IMR-90 (cell line): ENCODE measurements around the gene TBCA. TPM values are rescaled to one million over a fixed set of nuclear protein-coding genes. Genes with fewer than 3 reads are reported as not detected.

Experiments used
- ATAC-seq: fragments of 200-7000 bp; cut with Tn5 transposase; 2 replicates; pipeline ENCODE4 v1.9.1; 2020; ENCODE audit warnings: low read depth, mild to moderate bottlenecking, moderate library complexity
- BruUV-seq: library from RNA; stranded (reverse); fragments of 400-500 nt; replicated peaks from 2 replicates; lab custom pipeline; 2021; lab: Mats Ljungman, UMichigan
- CTCF ChIA-PET: fragments of 300-600 bp; formaldehyde crosslinking; extraction: SDS; loops from one replicate; lab custom pipeline; 2021; ENCODE audit warnings: antibody characterized with exemption; lab: Yijun Ruan, JAX
- POLR2A ChIA-PET: fragments of 300-600 bp; sonication (Branson Sonifier 250); formaldehyde crosslinking; loops from one replicate; lab custom pipeline; 2022; ENCODE audit warnings: antibody characterized with exemption; ENCODE audit not compliant: unreplicated experiment; lab: Charles Lee
- DNase-seq: peaks from one replicate; pipeline ENCODE4 v3.0.0; 2013
- H2AFZ ChIP-seq: replicated peaks from 2 replicates; pipeline ENCODE3; 2013; ENCODE audit warnings: low read length, mild to moderate bottlenecking; ENCODE audit not compliant: poor library complexity
- H2AK5ac ChIP-seq: 2 replicates; pipeline ENCODE4 v1.6.1; 2013; ENCODE audit warnings: low read depth, low read length, inconsistent platforms
- H2AK9ac ChIP-seq: replicated peaks from 2 replicates; pipeline ENCODE3; 2013; ENCODE audit warnings: mild to moderate bottlenecking, low read depth, low read length, moderate library complexity; ENCODE audit not compliant: poor library complexity
- H2BK120ac ChIP-seq: 2 replicates; pipeline ENCODE4 v1.6.1; 2013; ENCODE audit warnings: low read depth, low read length, inconsistent platforms
- H2BK15ac ChIP-seq: 3 replicates; pipeline ENCODE4 v1.6.1; 2013; ENCODE audit warnings: low read depth, low read length, inconsistent platforms
- H2BK20ac ChIP-seq: 2 replicates; pipeline ENCODE4 v1.6.1; 2013; ENCODE audit warnings: low read depth, mild to moderate bottlenecking, inconsistent platforms, low read length, moderate library complexity
- H2BK5ac ChIP-seq: 2 replicates; pipeline ENCODE4 v1.6.1; 2013; ENCODE audit warnings: mild to moderate bottlenecking, low read depth, low read length, inconsistent platforms; ENCODE audit not compliant: poor library complexity, severe bottlenecking
- H3K14ac ChIP-seq: replicated peaks from 2 replicates; pipeline ENCODE4 v1.6.1; 2013; ENCODE audit warnings: low read depth, low read length, inconsistent platforms
- H3K18ac ChIP-seq: 2 replicates; pipeline ENCODE4 v1.6.1; 2013; ENCODE audit warnings: low read depth, low read length, control low read depth
- H3K23ac ChIP-seq: 2 replicates; pipeline ENCODE4 v1.6.1; 2013; ENCODE audit warnings: low read depth, low read length, inconsistent platforms
- H3K27ac ChIP-seq: 2 replicates; pipeline ENCODE4 v1.5.1; 2013; ENCODE audit warnings: mild to moderate bottlenecking, control low read depth, low read length; ENCODE audit not compliant: insufficient read depth
- H3K27me3 ChIP-seq: 2 replicates; pipeline ENCODE4 v1.6.1; 2013; ENCODE audit warnings: low read length; ENCODE audit not compliant: control insufficient read depth, insufficient read depth
- H3K36me3 ChIP-seq: 2 replicates; pipeline ENCODE4 v1.6.1; 2013; ENCODE audit warnings: low read length, mixed read lengths; ENCODE audit not compliant: control insufficient read depth, insufficient read depth
- H3K4ac ChIP-seq: 2 replicates; pipeline ENCODE4 v1.6.1; 2013; ENCODE audit warnings: low read depth, low read length, inconsistent platforms
- H3K4me1 ChIP-seq: 2 replicates; pipeline ENCODE4 v1.6.1; 2013; ENCODE audit warnings: low read length, mixed read lengths; ENCODE audit not compliant: control insufficient read depth, insufficient read depth
- H3K4me2 ChIP-seq: 2 replicates; pipeline ENCODE4 v1.6.1; 2013; ENCODE audit warnings: low read depth, mild to moderate bottlenecking, control low read depth, low read length, moderate library complexity
- H3K4me3 ChIP-seq: 2 replicates; pipeline ENCODE4 v1.5.1; 2013; ENCODE audit warnings: low read depth, mild to moderate bottlenecking, control low read depth, low read length, moderate library complexity; ENCODE audit not compliant: insufficient read depth
- H3K56ac ChIP-seq: 2 replicates; pipeline ENCODE4 v1.6.1; 2013; ENCODE audit warnings: low read length, inconsistent platforms; ENCODE audit not compliant: insufficient read depth; ENCODE audit errors: extremely low read depth
- H3K79me1 ChIP-seq, 2 experiments: 2 replicates each; pipeline ENCODE4 v1.6.1; 2013; ENCODE audit warnings: low read length in 2 of 2, inconsistent platforms in 1 of 2, low read depth in 1 of 2
- H3K9ac ChIP-seq: 2 replicates; pipeline ENCODE4 v1.6.1; 2013; ENCODE audit warnings: low read depth, low read length, control low read depth
- H3K9me1 ChIP-seq: 2 replicates; pipeline ENCODE4 v1.6.1; 2013; ENCODE audit warnings: low read length, inconsistent platforms; ENCODE audit not compliant: insufficient read depth
- H3K9me3 ChIP-seq: 2 replicates; pipeline ENCODE4 v1.6.1; 2013; ENCODE audit warnings: low read length; ENCODE audit not compliant: control insufficient read depth, insufficient read depth
- H4K20me1 ChIP-seq: 2 replicates; pipeline ENCODE4 v1.6.1; 2013; ENCODE audit warnings: low read length, inconsistent platforms; ENCODE audit not compliant: insufficient read depth
- H4K5ac ChIP-seq: 2 replicates; pipeline ENCODE4 v1.6.1; 2013; ENCODE audit warnings: mild to moderate bottlenecking, low read depth, low read length, control low read depth
- H4K8ac ChIP-seq, 2 experiments: 2 replicates each; pipeline ENCODE4 v1.6.1; 2013; ENCODE audit warnings: low read depth in 2 of 2, low read length in 2 of 2, control low read depth in 1 of 2, inconsistent platforms in 1 of 2
- H4K91ac ChIP-seq: 2 replicates; pipeline ENCODE4 v1.6.1; 2013; ENCODE audit warnings: low read depth, low read length, inconsistent platforms; ENCODE audit not compliant: insufficient read depth
- BHLHE40 ChIP-seq: fragments of 150-350 bp; IDR thresholded peaks from 2 replicates; pipeline ENCODE4 v1.6.1; 2016; ENCODE audit warnings: mild to moderate bottlenecking, low read depth, low read length
- CHD1 ChIP-seq: IDR thresholded peaks from 2 replicates; pipeline ENCODE4 v1.6.1; 2012; ENCODE audit warnings: low read depth, low read length, improper control_type of control experiment
- ELK1 ChIP-seq: fragments of 150-350 bp; IDR thresholded peaks from 2 replicates; pipeline ENCODE4 v1.6.1; 2016; ENCODE audit warnings: low read depth, mild to moderate bottlenecking, low read length, moderate library complexity, borderline replicate concordance
- MXI1 ChIP-seq: IDR thresholded peaks from 2 replicates; pipeline ENCODE4 v1.6.1; 2012; ENCODE audit warnings: low read depth, mild to moderate bottlenecking, low read length, moderate library complexity, borderline replicate concordance
- NFE2L2 ChIP-seq: fragments of 150-350 bp; IDR thresholded peaks from 2 replicates; pipeline ENCODE4 v1.6.1; 2016; ENCODE audit warnings: low read depth, mild to moderate bottlenecking, low read length
- RFX5 ChIP-seq: IDR thresholded peaks from 2 replicates; pipeline ENCODE4 v1.8.0; 2012; ENCODE audit warnings: low read depth, mild to moderate bottlenecking, low read length, moderate library complexity
- WGBS, 2 experiments: methylation state at CpG; one replicate each; pipeline versions ENCODE4 v1.1.5 to v1.1.7; 2013; ENCODE audit warnings: missing lambda C conversion rate in 2 of 2; ENCODE audit not compliant: insufficient read length in 1 of 2; ENCODE audit errors: extremely low coverage in 2 of 2; 5-methylcytosine and 5-hydroxymethylcytosine counted together
- dilution Hi-C: fragments of 300-500 bp; cut with HindIII; formaldehyde crosslinking; loops from one replicate; pipeline ENCODE4 v1.14.3; 2018; ENCODE audit warnings: low sequenced_read_pairs; ENCODE audit not compliant: unreplicated experiment
- in situ Hi-C: fragments of 300-500 bp; cut with MboI; formaldehyde crosslinking; loops from 3 replicates; pipeline ENCODE4 v1.14.3; 2019; ENCODE audit warnings: low sequenced_read_pairs, inconsistent platforms, mixed read lengths
- intact Hi-C: fragments of 100-400 bp; cut with micrococcal nuclease; formaldehyde crosslinking; loops from 2 replicates; pipeline ENCODE4 v1.10.0; 2022
- polyA plus RNA-seq, 3 experiments: library from polyadenylated mRNA; depleted of rRNA; stranded (reverse); fragments of >200 nt; gene quantifications; 2 replicates each; pipeline ENCODE4 v1.2.3, GENCODE V29; 2012; ENCODE audit warnings: low replicate concordance in 1 of 3
- total RNA-seq: library from RNA; depleted of rRNA; stranded (reverse); fragments of >200 nt; gene quantifications from 2 replicates; pipeline ENCODE4 v1.2.3, GENCODE V29; 2012

Gene TBCA
- total and polyA plus RNA-seq, 2 of the 4 experiments (the other 2 are of a cell fraction), result 6.1 to 137 TPM

GRCh38 chr5:77744116-77744515 lies 32.0 kb downstream of the TBCA start:
- in situ Hi-C loops, result no loop called here

More at GRCh38 chr5:77744116-77744515, 32.0 kb downstream of the TBCA start:
- no peak for TF ChIP-seq ELK1
- TF ChIP-seq CHD1, result no peak
- no peak for TF ChIP-seq RFX5
- TF ChIP-seq NFE2L2, result no peak
- no peak for TF ChIP-seq MXI1
- no peak for TF ChIP-seq BHLHE40
- no peak overlapping the region for H3K4me3 ChIP-seq
- no peak overlapping the region for H2BK20ac ChIP-seq
- peaks cover 42% of the 10 kb centered on the region for H4K20me1 ChIP-seq
- no peak overlapping the region for H2AK9ac ChIP-seq
- H2AK5ac ChIP-seq, result no peak overlapping the region
- no peak overlapping the region for H3K27ac ChIP-seq
- no peak overlapping the region for H2AFZ ChIP-seq
- peaks cover 23 to 60% of the 10 kb centered on the region in 2 experiments for H3K79me1 ChIP-seq
- no CpG with 5 or more reads among the region's 2 CpGs for WGBS, 2 experiments
- no peak for ATAC-seq
- no peak overlapping the region for H2BK15ac ChIP-seq
- H3K18ac ChIP-seq, result no peak overlapping the region
- H2BK120ac ChIP-seq, result no peak overlapping the region
- peaks cover 6% of the 10 kb centered on the region for H3K9me1 ChIP-seq
- H4K5ac ChIP-seq, result no peak overlapping the region
- H3K27me3 ChIP-seq, result no peaks in the 10 kb centered on the region
- H3K56ac ChIP-seq, result no peak overlapping the region
- intact Hi-C loops, result no loop called here
- no peak for DNase-seq
- H3K36me3 ChIP-seq, result no peaks in the 10 kb centered on the region; the same call in 1 of the 2 replicates
- CTCF ChIA-PET, result no interaction called here
- peaks cover 2% of the 10 kb centered on the region; the same call in 1 of the 2 replicates for H3K4me1 ChIP-seq
- no peak overlapping the region for H4K8ac ChIP-seq
- dilution Hi-C loops, result no loop called here
- no peak overlapping the region for H2BK5ac ChIP-seq
- no peak overlapping the region for H3K9ac ChIP-seq
- H3K9me3 ChIP-seq, result no peaks in the 10 kb centered on the region
- no peak overlapping the region for H4K91ac ChIP-seq
- no peak overlapping the region for H3K4ac ChIP-seq
- no peak overlapping the region for H3K4me2 ChIP-seq
- POLR2A ChIA-PET, result no interaction called here
- no TSS peak for BruUV-seq
- no peak overlapping the region for H3K14ac ChIP-seq
- no peak overlapping the region for H3K23ac ChIP-seq
